Medulla oblongata (tissue), 1 donor: ENCODE measurements around the gene RPL19.
"Not testable (repeated sequence)": the region's sequence is repeated elsewhere in the genome, so short reads cannot be mapped to it uniquely, and the experiment has no call there.

Experiments
- DNase-seq: peaks from one replicate; pipeline ENCODE4 v3.0.0-alpha.2; 2015; ENCODE audit errors: extremely low spot score

RPL19 gene

GRCh38 chr17:39244016-39244599 is 44.0 kb downstream of the RPL19 start:
- DNase-seq, result no peak

GRCh38 chr17:39244600-39245570 is 44.8 kb downstream of the RPL19 start:
- peak; percentile 91 for DNase-seq

GRCh38 chr17:39246274-39246673 is 46.2 kb downstream of the RPL19 start:
- no peak for DNase-seq

GRCh38 chr17:39250076-39250475 is 50.0 kb downstream of the RPL19 start:
- DNase-seq, result not testable (repeated sequence)

- DNase-seq, result no peak
Measured at GRCh38 chr17:39251997-39252396, 51.9 kb downstream of the RPL19 start.

- no peak for DNase-seq
Measured at GRCh38 chr17:39252788-39253460, 52.8 kb downstream of the RPL19 start.
